T-helper 1 cell (primary cell): Measurements from ENCODE around the gene MT1HL1.

ENCODE experiments used
- DNase-seq, 5 donors: peaks; one replicate each; pipeline ENCODE4 v3.0.0-alpha.2; 2012 to 2020
- total RNA-seq, 4 donors: gene quantifications; one replicate each; lab custom pipeline; 2026; lab: John Stamatoyannopoulos, UW

The MT1HL1 gene
- total RNA-seq = 0 reads per million in 4 donors

- DNase-seq = no peak
Measured at GRCh38 chr1:237004116-237004515, at the start of gene MT1HL1. Gene MT1HL1, minus strand, starts transcription at chr1:237004441. Its CDS starts 69 bp downstream, at chr1:237004372.

GRCh38 chr1:237050915-237051314 lies 46.7 kb upstream of the MT1HL1 start:
- no peak for DNase-seq

DNA sequence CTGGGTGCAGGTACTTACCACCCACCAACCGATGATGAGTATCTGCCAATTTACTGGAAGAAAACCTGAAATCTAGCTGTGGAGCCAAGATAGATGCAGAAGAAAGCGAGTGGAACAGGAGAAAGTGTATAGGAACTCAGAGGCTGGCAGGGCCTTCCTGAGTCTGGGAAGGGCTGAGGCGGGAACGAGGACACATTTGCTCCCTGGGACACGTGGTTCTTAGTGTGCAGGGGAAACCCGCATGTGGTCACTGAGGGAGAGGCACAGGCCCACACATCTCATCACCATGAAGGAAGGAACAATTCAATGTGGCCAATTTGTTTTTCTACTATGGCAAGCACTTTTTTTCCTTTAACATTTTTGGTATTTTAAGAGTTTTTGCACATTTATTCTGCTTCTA lies 45.9 kb upstream of the MT1HL1 start:
- no peak for DNase-seq

- DNase-seq = no peak
Measured at GRCh38 chr1:237048803-237049202, 44.6 kb upstream of the MT1HL1 start.

- no peak for DNase-seq
Measured at GRCh38 chr1:237045278-237046016, 41.2 kb upstream of the MT1HL1 start.

- DNase-seq = no peak
Measured at GRCh38 chr1:237043846-237044636, 39.8 kb upstream of the MT1HL1 start.

DNA sequence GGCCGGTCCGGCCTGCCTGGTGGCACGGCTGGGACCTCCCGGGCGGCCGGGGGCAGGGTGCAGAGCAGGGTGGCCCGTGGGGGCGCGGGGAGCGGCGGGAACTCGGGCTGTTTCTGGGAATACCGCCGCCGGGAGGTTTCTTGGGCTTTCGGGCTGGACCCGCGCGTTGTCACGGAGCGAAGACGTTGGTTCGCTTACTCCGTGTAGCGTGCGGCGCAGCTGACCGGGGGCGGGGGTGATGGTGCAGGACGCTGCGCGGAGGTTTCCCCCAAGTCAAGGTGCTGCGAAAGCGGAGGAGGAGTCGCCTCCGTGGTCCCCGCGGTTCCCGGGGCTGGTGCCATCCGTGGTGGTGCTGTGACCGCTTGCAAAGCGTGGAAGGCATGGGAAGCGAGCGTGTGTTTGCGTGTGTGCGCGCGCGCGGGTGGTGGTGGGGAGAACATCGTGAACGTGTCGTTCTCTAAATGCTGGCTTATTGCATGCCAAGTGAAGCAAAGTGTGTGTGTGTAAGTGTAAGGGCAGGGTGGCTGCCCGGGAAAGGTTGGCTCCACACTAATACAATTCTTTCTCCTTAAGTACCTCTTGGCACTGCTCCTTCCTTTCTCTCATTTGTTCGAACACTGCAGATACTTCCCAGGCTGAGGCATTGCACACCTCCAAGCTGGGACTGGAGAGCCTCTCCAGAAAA lies 38.8 kb upstream of the MT1HL1 start:
- DNase-seq = no peak

DNA sequence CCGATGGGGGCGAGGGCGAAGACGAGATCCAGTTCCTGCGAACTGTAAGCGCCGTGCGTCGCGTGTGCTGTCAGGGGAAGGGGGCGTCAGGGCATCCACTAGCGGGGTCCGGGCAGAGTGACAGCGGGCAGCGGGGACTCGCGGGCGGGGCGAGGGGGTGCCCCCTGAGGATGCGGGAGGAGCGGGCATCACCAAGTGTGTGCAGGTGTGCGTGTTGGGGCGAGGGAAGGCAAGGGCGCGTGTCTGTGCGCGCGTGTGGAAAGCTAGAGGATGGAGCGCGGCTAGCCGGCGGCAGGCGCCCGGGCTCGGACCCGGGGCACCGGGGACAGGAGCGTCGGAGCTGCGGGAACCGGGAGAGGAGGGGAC lies 38.3 kb upstream of the MT1HL1 start:
- DNase-seq = no peak

- no peak for DNase-seq
Measured at GRCh38 chr1:237041795-237042525, 37.7 kb upstream of the MT1HL1 start, which contains the start of gene RYR2. Gene RYR2, plus strand, starts transcription at chr1:237042184. Its CDS starts 338 bp downstream, at chr1:237042522.

DNA sequence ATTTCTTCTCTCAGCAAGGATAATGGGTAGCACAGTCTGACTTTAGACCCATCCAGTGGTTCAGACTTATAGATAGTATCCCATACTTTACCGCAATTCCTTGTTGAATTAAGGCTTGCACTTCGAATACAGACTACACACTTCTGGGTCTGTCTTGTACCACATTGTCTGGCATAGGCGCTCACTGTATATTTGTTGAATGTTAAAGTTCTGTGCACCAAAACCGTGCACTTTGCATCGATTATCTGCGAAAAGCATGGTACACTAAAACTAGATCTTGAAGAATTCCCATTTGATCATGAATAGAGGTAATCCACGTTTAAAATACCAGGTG lies 37.2 kb upstream of the MT1HL1 start:
- no peak for DNase-seq

DNA sequence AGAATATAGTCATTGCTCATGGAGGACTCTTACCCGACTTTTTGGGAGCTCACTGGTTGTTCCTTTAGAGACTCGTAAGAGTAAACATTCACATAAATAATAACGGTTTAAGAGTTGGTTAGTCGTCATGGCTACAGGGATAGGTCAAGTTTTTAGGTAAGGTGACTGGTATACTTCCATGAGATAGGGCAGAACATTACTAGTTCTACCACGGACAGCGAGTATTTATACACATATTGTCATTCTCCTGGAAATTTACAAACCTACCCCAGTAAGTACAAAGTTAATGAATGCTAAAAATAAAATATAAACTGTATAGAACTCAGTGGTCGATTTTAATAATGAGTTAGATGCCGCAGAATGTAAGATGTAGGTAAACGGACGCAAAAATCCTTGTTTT lies 36.6 kb upstream of the MT1HL1 start:
- DNase-seq = no peak

GRCh38 chr1:237038211-237038610 lies 34.0 kb upstream of the MT1HL1 start:
- no peak for DNase-seq

DNA sequence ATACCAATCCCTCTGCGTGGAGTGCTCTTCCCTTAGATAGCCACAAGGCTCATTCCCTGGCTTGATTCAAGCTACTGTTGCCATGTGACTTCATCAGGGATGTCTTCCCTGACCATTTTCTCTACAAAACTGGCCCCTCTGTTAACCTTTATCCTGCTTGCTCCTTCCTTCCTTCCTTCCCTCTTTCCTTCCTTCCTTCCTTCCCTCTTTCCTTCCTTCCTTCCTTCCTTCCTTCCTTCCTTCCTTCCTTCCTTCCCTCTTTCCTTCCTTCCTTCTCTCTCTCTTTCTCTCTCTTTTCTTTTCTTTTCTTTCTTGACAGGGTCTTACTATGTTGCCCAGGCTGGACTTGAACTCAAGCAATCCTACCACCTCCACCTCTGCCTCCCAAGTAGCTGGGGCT lies 31.5 kb upstream of the MT1HL1 start:
- no peak for DNase-seq

DNA sequence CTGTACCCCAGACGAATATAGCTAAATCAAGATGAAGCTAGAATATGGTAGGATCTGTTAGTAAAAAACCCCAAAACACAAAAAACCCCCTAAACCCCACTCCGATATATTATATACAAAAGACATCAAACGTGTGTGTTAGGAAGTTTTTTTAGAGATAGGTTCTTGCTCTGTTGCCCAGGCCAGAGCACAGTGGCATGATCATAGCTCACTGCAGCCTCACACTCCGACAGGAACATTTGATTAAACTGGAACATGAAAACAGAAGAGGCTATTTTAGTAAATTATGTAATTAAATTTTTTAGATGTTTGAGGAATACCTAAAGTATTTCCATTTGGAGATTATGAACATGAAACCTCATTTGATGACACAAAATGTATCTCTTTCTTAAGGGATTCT lies 29.6 kb upstream of the MT1HL1 start:
- no peak for DNase-seq

DNA sequence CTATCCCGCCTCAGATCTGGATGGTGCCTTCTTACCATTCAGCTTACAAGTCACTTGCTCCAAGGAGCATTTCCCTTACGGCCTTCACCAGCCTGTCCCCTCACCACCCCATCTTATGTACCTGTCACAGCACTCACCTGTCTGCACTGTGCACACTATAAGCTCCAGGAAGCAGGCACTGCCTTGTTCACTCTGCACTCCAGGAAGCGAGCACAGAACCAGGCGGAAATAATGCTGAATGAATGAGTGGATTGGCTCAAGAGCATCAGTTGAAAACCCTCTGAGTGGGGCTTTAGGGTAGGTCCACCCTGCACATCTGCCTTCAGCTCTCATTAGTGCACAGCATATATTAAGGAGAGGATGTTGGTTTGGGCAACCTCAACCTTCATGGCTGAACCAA lies 28.8 kb upstream of the MT1HL1 start:
- no peak for DNase-seq

- DNase-seq = no peak
Measured at GRCh38 chr1:237032029-237032428, 27.8 kb upstream of the MT1HL1 start.

GRCh38 chr1:237031480-237031879 lies 27.2 kb upstream of the MT1HL1 start:
- no peak for DNase-seq

- no peak for DNase-seq
Measured at GRCh38 chr1:237029850-237030535, 25.8 kb upstream of the MT1HL1 start.

- DNase-seq = no peak
Measured at GRCh38 chr1:237029240-237029639, 25.0 kb upstream of the MT1HL1 start.

DNA sequence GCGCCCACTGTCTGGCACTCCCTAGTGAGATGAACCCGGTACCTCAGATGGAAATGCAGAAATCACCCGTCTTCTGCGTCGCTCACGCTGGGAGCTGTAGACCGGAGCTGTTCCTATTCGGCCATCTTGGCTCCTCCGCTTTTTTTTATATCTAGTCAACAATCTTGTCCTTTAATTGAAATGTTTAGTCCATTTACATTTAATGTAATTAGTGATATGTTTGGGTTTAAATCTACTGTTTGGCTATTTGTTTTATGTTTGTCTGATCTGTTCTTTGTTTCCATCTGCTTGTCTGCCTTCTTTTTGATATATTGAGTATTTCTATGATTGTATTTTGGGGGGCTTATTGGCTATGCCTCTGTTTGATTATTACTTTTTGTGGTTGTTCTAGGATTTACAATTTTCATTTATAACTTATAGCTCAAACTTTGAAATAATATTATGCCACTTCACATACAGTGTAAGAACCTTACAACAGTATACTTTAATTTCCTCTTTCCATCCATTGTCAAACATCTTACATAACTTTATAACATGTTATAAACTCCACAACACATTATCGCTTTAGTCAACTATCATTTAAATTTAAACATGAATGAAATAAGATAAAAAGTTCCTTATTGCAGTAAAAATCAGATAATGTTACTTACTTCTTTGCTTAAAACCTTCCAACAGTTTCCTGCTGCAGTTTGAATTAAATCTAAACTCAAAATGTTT lies 21.3 kb upstream of the MT1HL1 start:
- no peak for DNase-seq

DNA sequence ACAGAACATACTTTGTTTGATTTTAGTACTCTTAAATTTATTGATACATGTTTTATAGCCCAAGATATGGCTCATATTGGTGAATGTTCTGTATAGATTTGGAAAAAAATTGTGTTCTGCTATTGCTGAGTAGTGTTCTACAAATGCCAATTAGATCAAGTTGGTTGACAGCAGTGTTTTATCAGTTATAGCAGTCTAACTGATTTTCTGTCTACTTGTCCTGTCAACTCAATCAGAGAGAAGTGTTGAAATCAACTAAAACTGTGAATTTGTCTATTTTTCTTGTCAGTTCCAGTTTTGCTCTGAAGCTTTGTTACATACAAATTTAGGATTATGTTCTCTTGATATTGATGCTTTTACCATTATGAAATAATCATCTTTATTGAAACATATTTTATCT lies 14.7 kb upstream of the MT1HL1 start:
- DNase-seq = no peak

GRCh38 chr1:237016626-237017025 lies 12.4 kb upstream of the MT1HL1 start:
- no peak for DNase-seq
